ENCODE data around the gene RRAGC.
A peak's percentile ranks its signal among the peaks of the same experiment; 100 is the strongest.
"Not testable (repeated sequence)": the region's sequence is repeated elsewhere in the genome, so short reads cannot be mapped to it uniquely, and the experiment has no call there.

RRAGC gene

GRCh38 chr1:38840281-38840680 is 19.3 kb downstream of the RRAGC start:
- TF ChIP-seq ZNF565 (CRISPR knock-in tag; conservative IDR thresholded peaks at IDR 0.05; ENCODE audit: low read depth), result no peak
- TF ChIP-seq CREB5 (CRISPR knock-in tag; IDR thresholded peaks at IDR 0.05; ENCODE audit: low read depth), result no peak
- TF ChIP-seq ZC3H10 (CRISPR knock-in tag; IDR thresholded peaks at IDR 0.05), result no peak
- TF ChIP-seq, protein P1, sequence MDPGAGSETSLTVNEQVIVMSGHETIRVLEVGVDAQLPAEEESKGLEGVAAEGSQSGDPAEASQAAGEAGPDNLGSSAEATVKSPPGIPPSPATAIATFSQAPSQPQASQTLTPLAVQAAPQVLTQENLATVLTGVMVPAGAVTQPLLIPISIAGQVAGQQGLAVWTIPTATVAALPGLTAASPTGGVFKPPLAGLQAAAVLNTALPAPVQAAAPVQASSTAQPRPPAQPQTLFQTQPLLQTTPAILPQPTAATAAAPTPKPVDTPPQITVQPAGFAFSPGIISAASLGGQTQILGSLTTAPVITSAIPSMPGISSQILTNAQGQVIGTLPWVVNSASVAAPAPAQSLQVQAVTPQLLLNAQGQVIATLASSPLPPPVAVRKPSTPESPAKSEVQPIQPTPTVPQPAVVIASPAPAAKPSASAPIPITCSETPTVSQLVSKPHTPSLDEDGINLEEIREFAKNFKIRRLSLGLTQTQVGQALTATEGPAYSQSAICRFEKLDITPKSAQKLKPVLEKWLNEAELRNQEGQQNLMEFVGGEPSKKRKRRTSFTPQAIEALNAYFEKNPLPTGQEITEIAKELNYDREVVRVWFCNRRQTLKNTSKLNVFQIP (CRISPR knock-in tag; IDR thresholded peaks at IDR 0.05; ENCODE audit: borderline replicate concordance, low read depth), result no peak
- TF ChIP-seq TSHZ2 (CRISPR knock-in tag; IDR thresholded peaks at IDR 0.05), result no peak
- no peak for TF ChIP-seq OSR1 (CRISPR knock-in tag; IDR thresholded peaks at IDR 0.05)
- ATAC-seq, result no peak

DNA sequence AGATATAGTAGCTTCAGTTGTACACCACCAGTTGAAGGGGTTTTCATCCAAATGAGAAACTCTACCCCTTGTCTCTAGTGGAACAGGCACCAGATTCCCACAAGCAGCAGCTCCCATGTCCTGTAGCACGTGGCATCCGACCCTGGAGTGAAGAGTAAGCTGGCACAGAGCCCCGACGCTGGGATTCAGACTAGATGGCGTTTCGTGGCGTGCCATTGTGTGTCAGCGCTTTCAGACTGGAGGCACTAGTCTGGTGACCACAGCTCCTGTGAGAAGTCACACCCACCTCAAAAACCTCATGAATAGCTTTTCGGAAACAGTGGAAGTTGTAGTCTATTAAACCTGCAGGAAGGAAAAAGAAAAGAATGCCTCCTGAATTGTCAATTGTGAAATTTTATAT is 20.2 kb downstream of the RRAGC start:
- TF ChIP-seq TCF4 (CRISPR knock-in tag; IDR thresholded peaks at IDR 0.05; ENCODE audit: borderline replicate concordance) (no peak), ZFP3 (CRISPR knock-in tag; IDR thresholded peaks at IDR 0.05) (no peak), SNAI2 (CRISPR knock-in tag; IDR thresholded peaks at IDR 0.05) (no peak), CSRNP3 (CRISPR knock-in tag; IDR thresholded peaks at IDR 0.05) (no peak), ZFP30 (CRISPR knock-in tag; IDR thresholded peaks at IDR 0.05) (no peak)
- TF ChIP-seq, protein P2, sequence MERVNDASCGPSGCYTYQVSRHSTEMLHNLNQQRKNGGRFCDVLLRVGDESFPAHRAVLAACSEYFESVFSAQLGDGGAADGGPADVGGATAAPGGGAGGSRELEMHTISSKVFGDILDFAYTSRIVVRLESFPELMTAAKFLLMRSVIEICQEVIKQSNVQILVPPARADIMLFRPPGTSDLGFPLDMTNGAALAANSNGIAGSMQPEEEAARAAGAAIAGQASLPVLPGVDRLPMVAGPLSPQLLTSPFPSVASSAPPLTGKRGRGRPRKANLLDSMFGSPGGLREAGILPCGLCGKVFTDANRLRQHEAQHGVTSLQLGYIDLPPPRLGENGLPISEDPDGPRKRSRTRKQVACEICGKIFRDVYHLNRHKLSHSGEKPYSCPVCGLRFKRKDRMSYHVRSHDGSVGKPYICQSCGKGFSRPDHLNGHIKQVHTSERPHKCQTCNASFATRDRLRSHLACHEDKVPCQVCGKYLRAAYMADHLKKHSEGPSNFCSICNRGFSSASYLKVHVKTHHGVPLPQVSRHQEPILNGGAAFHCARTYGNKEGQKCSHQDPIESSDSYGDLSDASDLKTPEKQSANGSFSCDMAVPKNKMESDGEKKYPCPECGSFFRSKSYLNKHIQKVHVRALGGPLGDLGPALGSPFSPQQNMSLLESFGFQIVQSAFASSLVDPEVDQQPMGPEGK (CRISPR knock-in tag; IDR thresholded peaks at IDR 0.05; ENCODE audit: borderline replicate concordance), result no peak
- ATAC-seq, result no peak

GRCh38 chr1:38836316-38836715 is 23.3 kb downstream of the RRAGC start:
- not testable (repeated sequence) for ATAC-seq

- ATAC-seq, result peak; percentile 99
- TF ChIP-seq BACH2 (CRISPR knock-in tag; IDR thresholded peaks at IDR 0.05; ENCODE audit: borderline replicate concordance) (no peak), TCF4 (CRISPR knock-in tag; IDR thresholded peaks at IDR 0.05; ENCODE audit: borderline replicate concordance) (no peak), CSRNP3 (CRISPR knock-in tag; IDR thresholded peaks at IDR 0.05) (no peak), ZC3H10 (CRISPR knock-in tag; IDR thresholded peaks at IDR 0.05) (no peak), CREB5 (CRISPR knock-in tag; IDR thresholded peaks at IDR 0.05; ENCODE audit: low read depth) (no peak), PPARA (CRISPR knock-in tag; IDR thresholded peaks at IDR 0.05; ENCODE audit: borderline replicate concordance) (no peak), ESRRG (CRISPR knock-in tag; IDR thresholded peaks at IDR 0.05) (no peak), ZFP30 (CRISPR knock-in tag; IDR thresholded peaks at IDR 0.05) (no peak), SNAI2 (CRISPR knock-in tag; IDR thresholded peaks at IDR 0.05) (no peak), OSR1 (CRISPR knock-in tag; IDR thresholded peaks at IDR 0.05) (no peak), ZNF70 (CRISPR knock-in tag; IDR thresholded peaks at IDR 0.05) (no peak), TOX (CRISPR knock-in tag; IDR thresholded peaks at IDR 0.05; ENCODE audit: borderline replicate concordance) (no peak)
- TF ChIP-seq, protein P1 (CRISPR knock-in tag; IDR thresholded peaks at IDR 0.05; ENCODE audit: borderline replicate concordance, low read depth), result no peak
- TF ChIP-seq, protein P2 (CRISPR knock-in tag; IDR thresholded peaks at IDR 0.05; ENCODE audit: borderline replicate concordance), result no peak
These were observed 24.4 kb downstream of the RRAGC start for GRCh38 chr1:38834937-38835827.
